Endothelial cell of umbilical vein (primary cell): ENCODE data around the gene BTF3L4. TPM values are rescaled to one million over a fixed set of nuclear protein-coding genes. Genes with fewer than 3 reads are reported as not detected.

ENCODE experiments used
- BruUV-seq: library from RNA; stranded (reverse); fragments of 400-500 nt; replicated peaks from 2 replicates; lab custom pipeline; 2021; lab: Mats Ljungman, UMichigan
- CTCF ChIA-PET: fragments of 300-600, 350-600 bp; sonication (Branson Sonifier 250); formaldehyde crosslinking; loops from one replicate; lab custom pipeline; 2021; ENCODE audit warnings: antibody characterized with exemption, inconsistent platforms; lab: Charles Lee
- POLR2A ChIA-PET: fragments of 300-600, 350-600 bp; sonication (Branson Sonifier 250); formaldehyde crosslinking; loops from one replicate; lab custom pipeline; 2021; ENCODE audit warnings: antibody characterized with exemption, inconsistent platforms; lab: Charles Lee
- DNase-seq: peaks from one replicate; pipeline ENCODE4 v3.0.0-alpha.2; 2011; ENCODE audit warnings: low read depth, low spot score
- FAIRE-seq: peaks from 2 replicates; lab custom pipeline; 2011; peaks lifted over from hg19 to GRCh38; lab: Jason Lieb, UNC
- H2AFZ ChIP-seq: 2 replicates; pipeline ENCODE4 v1.6.0; 2012; ENCODE audit warnings: low read depth, low read length, control low read depth, inconsistent platforms
- H3K27ac ChIP-seq: 2 replicates; pipeline ENCODE4 v1.5.1; 2011; ENCODE audit warnings: low read depth, mild to moderate bottlenecking, control low read depth, low read length, moderate library complexity; ENCODE audit not compliant: insufficient read depth
- H3K27me3 ChIP-seq, 2 experiments: 2 replicates each; pipeline versions ENCODE4 v1.6.0 to v1.6.1; 2011; ENCODE audit warnings: low read length in 2 of 2, mixed read lengths in 1 of 2; ENCODE audit not compliant: control insufficient read depth in 2 of 2, insufficient read depth in 2 of 2
- H3K36me3 ChIP-seq, 2 experiments: 2 replicates in 1 of 2; 3 replicates in 1 of 2; pipeline ENCODE4 v1.5.1; 2011; ENCODE audit warnings: low read length in 2 of 2, mild to moderate bottlenecking in 1 of 2, moderate library complexity in 1 of 2; ENCODE audit not compliant: control insufficient read depth in 2 of 2, insufficient read depth in 2 of 2; ENCODE audit errors: extremely low read depth in 1 of 2
- H3K4me1 ChIP-seq: 3 replicates; pipeline ENCODE4 v1.5.1; 2011; ENCODE audit warnings: mild to moderate bottlenecking, low read length; ENCODE audit not compliant: control insufficient read depth, insufficient read depth; ENCODE audit errors: extremely low read depth
- H3K4me2 ChIP-seq: 2 replicates; pipeline ENCODE4 v1.6.1; 2011; ENCODE audit warnings: low read length, control low read depth, mixed read lengths; ENCODE audit not compliant: insufficient read depth
- H3K4me3 ChIP-seq, 3 experiments: fragments of 200-600 bp in 1 of 3; sonication (generic), shearing (Covaris generic) in 1 of 3; replicated peaks in 1 of 3; 2 replicates each; pipeline ENCODE4 v1.5.1; 2011 to 2016; ENCODE audit warnings: control low read depth in 3 of 3, low read length in 3 of 3, mild to moderate bottlenecking in 2 of 3, inconsistent platforms in 1 of 3, low read depth in 1 of 3, moderate library complexity in 1 of 3; ENCODE audit not compliant: insufficient read depth in 1 of 3
- H3K79me2 ChIP-seq: 2 replicates; pipeline ENCODE4 v1.6.0; 2012; ENCODE audit warnings: low read length, inconsistent platforms; ENCODE audit not compliant: control insufficient read depth, insufficient read depth
- H3K9ac ChIP-seq: replicated peaks from 2 replicates; pipeline ENCODE3; 2011; ENCODE audit warnings: low read length, control low read depth; ENCODE audit not compliant: insufficient read depth; ENCODE audit errors: extremely low read depth
- H3K9me1 ChIP-seq: replicated peaks from 3 replicates; pipeline ENCODE4 v1.6.0; 2011; ENCODE audit warnings: mild to moderate bottlenecking, low read length; ENCODE audit not compliant: control insufficient read depth, insufficient read depth; ENCODE audit errors: extremely low read depth
- H3K9me3 ChIP-seq: replicated peaks from 2 replicates; pipeline ENCODE4 v1.5.1; 2012; ENCODE audit warnings: low read length, inconsistent platforms; ENCODE audit not compliant: control insufficient read depth, insufficient read depth
- H4K20me1 ChIP-seq: replicated peaks from 2 replicates; pipeline ENCODE3; 2011; ENCODE audit warnings: mild to moderate bottlenecking, low read length; ENCODE audit not compliant: control insufficient read depth, insufficient read depth; ENCODE audit errors: extremely low read depth
- EZH2 ChIP-seq: IDR thresholded peaks from 2 replicates; pipeline ENCODE4 v1.6.1; 2012; ENCODE audit warnings: borderline replicate concordance, low read depth, mild to moderate bottlenecking, moderate library complexity, low read length, inconsistent platforms; ENCODE audit not compliant: severe bottlenecking
- FOS ChIP-seq: IDR thresholded peaks from 2 replicates; pipeline ENCODE4 v1.6.1; 2011; ENCODE audit warnings: mild to moderate bottlenecking, low read length, moderate library complexity, borderline replicate concordance; ENCODE audit not compliant: insufficient read depth
- GATA2 ChIP-seq: IDR thresholded peaks from 2 replicates; pipeline ENCODE4 v1.7.0; 2011; ENCODE audit warnings: low read depth, mild to moderate bottlenecking, moderate library complexity, mixed read lengths, low read length; ENCODE audit not compliant: insufficient read length, insufficient read depth
- JUN ChIP-seq: IDR thresholded peaks from 2 replicates; pipeline ENCODE4 v1.6.1; 2011; ENCODE audit warnings: borderline replicate concordance, low read depth; ENCODE audit not compliant: insufficient read length, insufficient read depth
- MYC ChIP-seq: IDR thresholded peaks from one replicate; pipeline ENCODE4 v1.6.1; 2011; ENCODE audit warnings: mild to moderate bottlenecking, low read depth, low read length
- POLR2A ChIP-seq: IDR thresholded peaks from 2 replicates; pipeline ENCODE4 v1.6.1; 2012; ENCODE audit warnings: low read depth, mild to moderate bottlenecking, control low read depth, low read length
- POLR2AphosphoS5 ChIP-seq: IDR thresholded peaks from 2 replicates; pipeline ENCODE4 v1.6.1; 2012; ENCODE audit warnings: low read depth, mild to moderate bottlenecking, control low read depth, low read length, moderate library complexity; ENCODE audit not compliant: insufficient read depth
- dilution Hi-C: fragments of 300-500 bp; cut with MboI; formaldehyde crosslinking; loops from one replicate; pipeline ENCODE4 v1.15.0; 2019; ENCODE audit warnings: low sequenced_read_pairs; ENCODE audit not compliant: extremely low pct_ligation_motif_present
- intact Hi-C: fragments of 100-400 bp; cut with micrococcal nuclease; formaldehyde crosslinking; loops from one replicate; pipeline ENCODE4 v1.10.0; 2022
- polyA plus RNA-seq, 4 experiments: library from polyadenylated mRNA; depleted of rRNA in 3 of 4; stranded (reverse) in 3 of 4; unstranded in 1 of 4; fragments of >200 nt; gene quantifications; 2 replicates each; pipeline versions ENCODE4 v1.2.1 to v1.2.3, GENCODE V29; 2011 to 2012; ENCODE audit warnings: missing spikeins in 1 of 4
- total RNA-seq: library from RNA; stranded (reverse); gene quantifications from 2 replicates; pipeline ENCODE4 v1.2.3, GENCODE V29; 2021
- TF ChIP-seq, protein P1 (sequence below), 2 donors: IDR thresholded peaks; 1 replicate in 1 of 2; 2 replicates in 1 of 2; pipeline ENCODE4 v1.5.1; 2011; ENCODE audit warnings: low read length in 2 of 2, mild to moderate bottlenecking in 2 of 2, moderate library complexity in 2 of 2, control low read depth in 1 of 2, inconsistent platforms in 1 of 2, low read depth in 1 of 2; ENCODE audit not compliant: insufficient read depth in 1 of 2; ENCODE audit errors: extremely low read depth in 1 of 2
- TF ChIP-seq, protein P2 (sequence below): IDR thresholded peaks from 2 replicates; pipeline ENCODE4 v1.6.1; 2011; ENCODE audit not compliant: insufficient read depth, insufficient read length

BTF3L4 gene
- total and polyA plus RNA-seq, 2 donors (not counting 3 experiments of a cell fraction or from before 2014, with no cell fraction given): 25.1 to 43.2 TPM

DNA sequence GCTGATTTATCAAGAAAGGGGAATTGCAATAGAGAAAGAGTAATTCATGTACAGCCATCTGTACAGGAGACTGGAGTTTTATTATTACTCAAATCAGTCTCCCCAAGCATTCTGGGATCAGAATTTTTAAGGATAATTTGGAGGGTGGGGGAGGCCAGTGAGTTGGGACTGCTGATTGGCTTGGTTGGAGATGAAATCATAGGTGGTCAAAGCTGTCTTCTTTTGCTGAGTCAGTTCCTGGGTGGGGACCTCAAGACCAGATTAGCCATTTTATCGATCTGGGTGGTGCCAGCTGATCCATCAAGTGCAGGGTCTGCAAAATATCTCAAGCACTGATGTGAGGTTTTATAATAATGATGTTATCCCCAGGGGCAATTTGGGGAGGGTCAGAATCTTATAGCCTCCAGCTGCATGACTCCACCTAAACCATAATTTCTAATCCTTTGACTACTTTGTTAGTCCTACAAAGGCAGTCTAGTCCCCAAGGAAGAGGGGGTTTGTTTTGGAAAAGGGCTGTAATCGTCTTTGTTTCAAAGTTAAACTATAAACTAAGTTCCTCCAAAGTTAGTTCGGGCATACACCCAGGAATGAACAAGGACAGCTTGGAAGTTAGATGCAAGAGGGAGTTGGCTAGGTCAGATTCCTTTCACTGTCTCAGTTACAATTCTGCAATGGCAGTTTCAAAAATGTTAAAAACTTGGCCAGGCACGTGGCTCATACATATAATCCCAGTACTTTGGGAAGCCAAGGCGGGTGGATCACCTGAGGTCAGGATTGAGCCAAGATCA, 48.7 kb upstream of the BTF3L4 start:
- no TSS peak for BruUV-seq
- Histone ChIP-seq H2AFZ (no peak overlapping the region), H3K4me2 (no peak overlapping the region), H3K9me3 (no peaks in the 10 kb centered on the region), H3K4me3 (no peak overlapping the region), H3K9me1 (no peaks in the 10 kb centered on the region), H3K27me3 (peaks cover 2 to 5% of the 10 kb centered on the region in 2 experiments), H3K27ac (no peak overlapping the region), H3K36me3 (no peaks in the 10 kb centered on the region), H3K4me1 (no peaks in the 10 kb centered on the region), H3K79me2 (no peaks in the 10 kb centered on the region), H3K9ac (no peak overlapping the region), H4K20me1 (no peaks in the 10 kb centered on the region)
- no peak for TF ChIP-seq EZH2
- TF ChIP-seq POLR2A: no peak
- TF ChIP-seq JUN: no peak
- TF ChIP-seq, protein P1, sequence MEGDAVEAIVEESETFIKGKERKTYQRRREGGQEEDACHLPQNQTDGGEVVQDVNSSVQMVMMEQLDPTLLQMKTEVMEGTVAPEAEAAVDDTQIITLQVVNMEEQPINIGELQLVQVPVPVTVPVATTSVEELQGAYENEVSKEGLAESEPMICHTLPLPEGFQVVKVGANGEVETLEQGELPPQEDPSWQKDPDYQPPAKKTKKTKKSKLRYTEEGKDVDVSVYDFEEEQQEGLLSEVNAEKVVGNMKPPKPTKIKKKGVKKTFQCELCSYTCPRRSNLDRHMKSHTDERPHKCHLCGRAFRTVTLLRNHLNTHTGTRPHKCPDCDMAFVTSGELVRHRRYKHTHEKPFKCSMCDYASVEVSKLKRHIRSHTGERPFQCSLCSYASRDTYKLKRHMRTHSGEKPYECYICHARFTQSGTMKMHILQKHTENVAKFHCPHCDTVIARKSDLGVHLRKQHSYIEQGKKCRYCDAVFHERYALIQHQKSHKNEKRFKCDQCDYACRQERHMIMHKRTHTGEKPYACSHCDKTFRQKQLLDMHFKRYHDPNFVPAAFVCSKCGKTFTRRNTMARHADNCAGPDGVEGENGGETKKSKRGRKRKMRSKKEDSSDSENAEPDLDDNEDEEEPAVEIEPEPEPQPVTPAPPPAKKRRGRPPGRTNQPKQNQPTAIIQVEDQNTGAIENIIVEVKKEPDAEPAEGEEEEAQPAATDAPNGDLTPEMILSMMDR (IDR thresholded peaks at IDR 0.05; ENCODE audit: extremely low read depth in 1 of 2, insufficient read depth in 1 of 2, low read depth in 1 of 2, low read length in 2 of 2): no peak
- TF ChIP-seq, protein P2, sequence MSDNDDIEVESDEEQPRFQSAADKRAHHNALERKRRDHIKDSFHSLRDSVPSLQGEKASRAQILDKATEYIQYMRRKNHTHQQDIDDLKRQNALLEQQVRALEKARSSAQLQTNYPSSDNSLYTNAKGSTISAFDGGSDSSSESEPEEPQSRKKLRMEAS: no peak
- no peak for TF ChIP-seq MYC
- no peak for TF ChIP-seq FOS
- TF ChIP-seq GATA2: no peak
- no peak for TF ChIP-seq POLR2AphosphoS5
- POLR2A ChIA-PET: no interaction called here
- CTCF ChIA-PET: no interaction called here
- DNase-seq (no peak), FAIRE-seq (no peak)
- dilution Hi-C loops: no loop called here
- intact Hi-C loops: loop anchor here (10.0 kb wide), 1 partner anchor 193 kb away; no protein-coding TSS in a partner anchor
